ENCODE results near the gene RILPL2. TPM values are rescaled to one million over a fixed set of nuclear protein-coding genes. Genes with fewer than 3 reads are reported as not detected.
"Not testable (repeated sequence)": the region's sequence is repeated elsewhere in the genome, so short reads cannot be mapped to it uniquely, and the experiment has no call there.

Gene RILPL2
- total RNA-seq, 2 experiments from 2014 or later, result 15.4 to 16.6 TPM

DNA sequence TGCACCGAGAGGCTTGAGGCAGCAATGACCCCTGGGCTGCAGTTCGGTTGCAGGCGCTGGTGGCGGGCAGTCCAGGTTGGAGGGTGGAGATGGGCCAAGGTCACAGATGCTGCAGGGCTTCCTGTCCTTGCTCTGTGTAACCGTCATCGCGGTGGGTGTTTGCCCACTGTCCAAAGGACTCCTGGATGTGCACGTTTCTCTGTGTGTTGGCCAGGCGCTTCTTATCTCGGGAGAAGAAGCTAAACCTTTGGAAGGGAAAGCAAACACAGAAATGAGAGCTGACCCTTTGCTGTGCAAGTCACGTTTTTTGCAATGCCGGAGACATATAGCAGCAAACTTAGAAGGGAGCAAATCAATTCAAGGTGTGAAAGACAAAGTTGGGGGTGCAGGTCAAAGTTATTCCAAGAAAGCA, 36.0 kb upstream of the RILPL2 start:
- POLR2A ChIA-PET, result no interaction called here
- no peak overlapping the region for H3K4me3 Mint-ChIP-seq
- intact Hi-C loops (cut with micrococcal nuclease), result no loop called here
- CTCF ChIA-PET, result no interaction called here
- peaks cover 16% of the 10 kb centered on the region for H3K36me3 Mint-ChIP-seq
- no peak overlapping the region for H3K27ac Mint-ChIP-seq
- H3K9me3 Mint-ChIP-seq, result no peaks in the 10 kb centered on the region
- H3K27me3 Mint-ChIP-seq, result no peaks in the 10 kb centered on the region
- peaks cover 23% of the 10 kb centered on the region for H3K4me1 Mint-ChIP-seq (ENCODE audit: low read depth)
- DNase-seq, result no peak

GRCh38 chr12:123471374-123472068, 35.0 kb upstream of the RILPL2 start:
- H3K27ac Mint-ChIP-seq, result no peak overlapping the region

GRCh38 chr12:123469978-123470377, 33.5 kb upstream of the RILPL2 start:
- H3K9me3 Mint-ChIP-seq, result no peaks in the 10 kb centered on the region
- H3K36me3 Mint-ChIP-seq, result peaks cover 15% of the 10 kb centered on the region
- ChIA-PET POLR2A (no interaction called here), CTCF (interaction anchor here (1.1 kb wide), 1 partner anchor 232 kb away, joined by 3 read pairs; no protein-coding TSS in a partner anchor)
- no peaks in the 10 kb centered on the region for H3K27me3 Mint-ChIP-seq
- H3K4me1 Mint-ChIP-seq (ENCODE audit: low read depth), result peaks cover 13% of the 10 kb centered on the region
- DNase-seq, result no peak
- H3K27ac Mint-ChIP-seq, result no peak overlapping the region
- intact Hi-C loops (cut with micrococcal nuclease), result no loop called here
- no peak overlapping the region for H3K4me3 Mint-ChIP-seq

More at GRCh38 chr12:123471374-123472068, 35.0 kb upstream of the RILPL2 start:
- Mint-ChIP-seq H3K27me3 (no peaks in the 10 kb centered on the region), H3K36me3 (peaks cover 16% of the 10 kb centered on the region), H3K9me3 (no peaks in the 10 kb centered on the region), H3K4me3 (no peak overlapping the region), H3K4me1 (ENCODE audit: low read depth) (peaks cover 19% of the 10 kb centered on the region)
- no peak for DNase-seq
- ChIA-PET CTCF (no interaction called here), POLR2A (no interaction called here)
- intact Hi-C loops (cut with micrococcal nuclease), result no loop called here

DNA sequence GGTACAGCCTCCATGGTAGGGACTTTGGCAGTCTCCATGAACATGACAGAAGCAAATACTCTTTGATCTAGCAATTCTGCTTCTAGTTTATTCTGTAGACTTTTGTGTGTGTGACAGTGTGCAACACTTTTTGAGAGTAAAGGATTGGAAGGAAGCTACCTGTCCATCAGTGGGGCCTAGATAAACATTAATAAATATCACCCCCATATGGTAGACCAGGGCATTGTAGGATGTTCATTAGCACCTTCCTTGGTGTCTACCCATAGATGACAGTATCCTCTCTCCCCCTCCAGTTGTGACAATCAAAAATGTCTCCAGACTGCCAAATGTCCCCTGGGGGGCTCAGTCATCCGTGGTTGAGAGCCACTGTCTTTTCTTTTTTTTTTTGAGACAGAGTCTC, 32.3 kb upstream of the RILPL2 start:
- Mint-ChIP-seq H3K27me3 (no peaks in the 10 kb centered on the region), H3K27ac (no peak overlapping the region), H3K9me3 (no peaks in the 10 kb centered on the region), H3K4me1 (ENCODE audit: low read depth) (peaks cover 6% of the 10 kb centered on the region), H3K4me3 (no peak overlapping the region), H3K36me3 (peaks cover 13% of the 10 kb centered on the region)
- no peak for DNase-seq
- intact Hi-C loops (cut with micrococcal nuclease), result no loop called here
- ChIA-PET CTCF (interaction anchor here (0.6 kb wide), 2 partner anchors 9 to 121 kb away, joined by 3 to 4 read pairs; no protein-coding TSS in a partner anchor), POLR2A (no interaction called here)

- intact Hi-C loops (cut with micrococcal nuclease), result no loop called here
- no peaks in the 10 kb centered on the region for H3K9me3 Mint-ChIP-seq
- no peak overlapping the region for H3K4me3 Mint-ChIP-seq
- ChIA-PET CTCF (no interaction called here), POLR2A (no interaction called here)
- no peaks in the 10 kb centered on the region for H3K27me3 Mint-ChIP-seq
- peaks cover 11% of the 10 kb centered on the region for H3K36me3 Mint-ChIP-seq
- no peak overlapping the region for H3K27ac Mint-ChIP-seq
- DNase-seq, result no peak
- peaks cover 18% of the 10 kb centered on the region for H3K4me1 Mint-ChIP-seq (ENCODE audit: low read depth)
Measured at GRCh38 chr12:123465084-123465483, 28.6 kb upstream of the RILPL2 start.

- DNase-seq; H3K4me3 Mint-ChIP-seq; H3K27me3 Mint-ChIP-seq; H3K27ac Mint-ChIP-seq; POLR2A ChIA-PET; intact Hi-C loops (cut with micrococcal nuclease); CTCF ChIA-PET; H3K9me3 Mint-ChIP-seq: not testable (repeated sequence)
- Mint-ChIP-seq H3K36me3 (peaks cover 14% of the 10 kb centered on the region), H3K4me1 (ENCODE audit: low read depth) (peaks cover 27% of the 10 kb centered on the region)
Measured at GRCh38 chr12:123463174-123463573, 26.7 kb upstream of the RILPL2 start.

GRCh38 chr12:123457980-123458779, 21.7 kb upstream of the RILPL2 start, which contains the start of gene SNRNP35:
Gene SNRNP35, plus strand, starts transcription at chr12:123458139. Its CDS starts 7,402 bp downstream, at chr12:123465541.
- POLR2A ChIA-PET, result interaction anchor here (0.9 to 2.6 kb wide), 7 partner anchors 10 to 255 kb away, joined by 3 to 16 read pairs (median 6); partner anchors contain the start of genes RILPL2 and SBNO1
- Mint-ChIP-seq H3K4me3 (peak within 1 kb of the TSS; percentile 97), H3K36me3 (peaks cover 9% of the 10 kb centered on the region), H3K27me3 (no peaks in the 10 kb centered on the region), H3K4me1 (ENCODE audit: low read depth) (peaks cover 23% of the 10 kb centered on the region), H3K27ac (peak within 1 kb of the TSS; percentile 99), H3K9me3 (no peaks in the 10 kb centered on the region)
- CTCF ChIA-PET, result interaction anchor here (0.6 to 2.1 kb wide), 6 partner anchors 10 to 160 kb away, joined by 3 to 8 read pairs (median 4); no protein-coding TSS in a partner anchor
- peak; percentile 88 for DNase-seq
- intact Hi-C loops (cut with micrococcal nuclease), result loop anchor here (1.0 to 10.0 kb wide), 7 partner anchors 22 to 563 kb away; partner anchors contain the start of genes MPHOSPH9, MTRFR, RILPL1 and RILPL2

- CTCF ChIA-PET, result no interaction called here
Measured at GRCh38 chr12:123453165-123453564, 16.7 kb upstream of the RILPL2 start.

GRCh38 chr12:123452276-123452550, 15.7 kb upstream of the RILPL2 start:
- CTCF ChIA-PET, H3K27ac Mint-ChIP-seq, H3K4me3 Mint-ChIP-seq, H3K27me3 Mint-ChIP-seq, H3K9me3 Mint-ChIP-seq, H3K36me3 Mint-ChIP-seq: not testable (repeated sequence)
- POLR2A ChIA-PET, result interaction anchor here (0.5 to 0.9 kb wide), 3 partner anchors 10 to 28 kb away, joined by 3 to 5 read pairs (median 4); no protein-coding TSS in a partner anchor
- peaks cover 15% of the 10 kb centered on the region for H3K4me1 Mint-ChIP-seq (ENCODE audit: low read depth)
- intact Hi-C loops (cut with micrococcal nuclease), result loop anchor here (10.0 kb wide), 2 partner anchors 217 to 557 kb away; partner anchors contain the start of genes MPHOSPH9, MTRFR and VPS37B
- peak; percentile 22 for DNase-seq

More at GRCh38 chr12:123453165-123453564, 16.7 kb upstream of the RILPL2 start:
- Mint-ChIP-seq H3K27me3 (no peaks in the 10 kb centered on the region), H3K4me1 (ENCODE audit: low read depth) (peaks cover 14% of the 10 kb centered on the region), H3K36me3 (peaks cover under 1% of the 10 kb centered on the region), H3K9me3 (no peaks in the 10 kb centered on the region), H3K27ac (no peak overlapping the region), H3K4me3 (no peak overlapping the region)
- intact Hi-C loops (cut with micrococcal nuclease), result loop anchor here (10.0 kb wide), 2 partner anchors 218 to 558 kb away; partner anchors contain the start of genes MPHOSPH9, MTRFR and VPS37B
- POLR2A ChIA-PET, result no interaction called here
- no peak for DNase-seq

- peak; percentile 8 for DNase-seq
- H3K27me3 Mint-ChIP-seq, result no peaks in the 10 kb centered on the region
- CTCF ChIA-PET, result no interaction called here
- POLR2A ChIA-PET, result no interaction called here
- H3K27ac Mint-ChIP-seq, result no peak overlapping the region
- no peaks in the 10 kb centered on the region for H3K36me3 Mint-ChIP-seq
- intact Hi-C loops (cut with micrococcal nuclease), result loop anchor here (10.0 kb wide), 2 partner anchors 216 to 556 kb away; partner anchors contain the start of genes MPHOSPH9, MTRFR and VPS37B
- peaks cover 24% of the 10 kb centered on the region for H3K4me1 Mint-ChIP-seq (ENCODE audit: low read depth)
- H3K9me3 Mint-ChIP-seq, result no peaks in the 10 kb centered on the region
- H3K4me3 Mint-ChIP-seq, result no peak overlapping the region
Measured at GRCh38 chr12:123450636-123451035, 14.2 kb upstream of the RILPL2 start.

DNA sequence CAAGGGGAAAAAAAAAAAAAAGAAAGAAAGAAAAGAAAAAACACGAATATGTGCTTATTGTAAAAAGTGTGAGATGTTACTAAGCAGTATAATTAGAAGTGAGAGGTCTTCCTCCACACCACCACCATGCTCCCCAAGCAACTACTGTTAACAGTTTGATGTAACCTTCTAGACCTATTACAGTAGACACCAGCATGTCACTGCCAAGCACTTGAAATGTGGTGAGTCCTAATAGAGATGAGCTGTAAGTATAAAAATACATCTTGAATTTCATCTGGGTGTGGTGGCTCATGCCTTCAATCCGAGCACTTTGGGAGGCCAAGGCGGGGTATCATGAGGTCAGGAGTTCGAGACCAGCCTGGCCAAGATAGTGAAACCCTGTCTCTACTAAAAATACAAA, 13.4 kb upstream of the RILPL2 start:
- DNase-seq, result no peak
- H3K9me3 Mint-ChIP-seq, result no peaks in the 10 kb centered on the region
- H3K4me1 Mint-ChIP-seq (ENCODE audit: low read depth), result peaks cover 29% of the 10 kb centered on the region
- ChIA-PET CTCF (no interaction called here), POLR2A (interaction anchor here (1.7 to 3.1 kb wide), 3 partner anchors 10 to 21 kb away, joined by 4 to 15 read pairs (median 14); partner anchors contain the start of gene RILPL2)
- H3K4me3 Mint-ChIP-seq, result no peak overlapping the region
- peak overlapping the region; percentile 95 for H3K27ac Mint-ChIP-seq
- intact Hi-C loops (cut with micrococcal nuclease), result loop anchor here (10.0 kb wide), 2 partner anchors 215 to 555 kb away; partner anchors contain the start of genes MPHOSPH9, MTRFR and VPS37B
- no peaks in the 10 kb centered on the region for H3K36me3 Mint-ChIP-seq
- no peaks in the 10 kb centered on the region for H3K27me3 Mint-ChIP-seq

GRCh38 chr12:123449249-123449733, 12.8 kb upstream of the RILPL2 start:
- peak overlapping the region; percentile 27 for H3K4me3 Mint-ChIP-seq
- intact Hi-C loops (cut with micrococcal nuclease), result no loop called here

More at GRCh38 chr12:123449249-123449733, 12.8 kb upstream of the RILPL2 start:
- POLR2A ChIA-PET, result interaction anchor here (0.8 to 3.1 kb wide), 8 partner anchors 8 to 87 kb away, joined by 3 to 15 read pairs (median 9); partner anchors contain the start of genes KMT5A, RILPL2 and SNRNP35
- Mint-ChIP-seq H3K27ac (peak overlapping the region; percentile 95), H3K9me3 (no peaks in the 10 kb centered on the region), H3K27me3 (no peaks in the 10 kb centered on the region), H3K36me3 (no peaks in the 10 kb centered on the region), H3K4me1 (ENCODE audit: low read depth) (peaks cover 29% of the 10 kb centered on the region)
- CTCF ChIA-PET, result interaction anchor here (0.9 to 1.5 kb wide), 4 partner anchors 9 to 22 kb away, joined by 3 to 6 read pairs (median 4); partner anchors contain the start of gene SNRNP35
- DNase-seq, result peak; percentile 18

Measured in activated CD4-positive, alpha-beta memory T cell treated with anti-CD3 and anti-CD28 coated beads for 36 hours (primary cell).